Mammary epithelial cell (primary cell): ENCODE results near the gene STAT6.

Source experiments
- EZH2 ChIP-seq: IDR thresholded peaks from 2 replicates; pipeline ENCODE4 v1.6.1; 2012; ENCODE audit warnings: low read length, inconsistent platforms, borderline replicate concordance
- TF ChIP-seq, protein P1 (sequence below), 2 donors: IDR thresholded peaks in 1 of 2; conservative IDR thresholded peaks in 1 of 2; 2 replicates each; pipeline ENCODE4 v1.5.1; 2011 to 2012; ENCODE audit warnings: inconsistent platforms in 2 of 2, low read length in 2 of 2, mild to moderate bottlenecking in 2 of 2, control low read depth in 1 of 2, low read depth in 1 of 2; ENCODE audit not compliant: insufficient read depth in 1 of 2; ENCODE audit errors: extremely low read depth in 1 of 2

DNA sequence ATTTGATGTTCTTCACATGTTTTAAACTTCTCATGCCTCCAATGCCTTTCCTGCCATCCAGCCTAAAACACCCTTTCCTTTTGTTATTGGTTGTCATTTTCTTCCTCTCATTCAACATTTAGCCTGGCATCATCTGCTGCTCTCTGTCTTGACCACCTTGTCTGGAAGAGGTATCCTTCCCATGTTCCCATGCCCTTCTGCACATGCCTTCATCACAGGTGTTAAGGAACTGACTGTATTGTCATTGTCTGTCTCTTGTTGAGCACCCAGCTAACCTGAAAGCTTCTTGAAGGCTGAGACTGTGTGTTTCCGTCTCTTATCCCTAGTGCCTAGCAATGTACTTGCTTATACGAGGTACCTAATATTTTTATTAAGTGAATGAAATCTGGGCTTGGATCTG lies 12.7 kb upstream of the STAT6 start:
- no peak for TF ChIP-seq EZH2
- TF ChIP-seq, protein P1, sequence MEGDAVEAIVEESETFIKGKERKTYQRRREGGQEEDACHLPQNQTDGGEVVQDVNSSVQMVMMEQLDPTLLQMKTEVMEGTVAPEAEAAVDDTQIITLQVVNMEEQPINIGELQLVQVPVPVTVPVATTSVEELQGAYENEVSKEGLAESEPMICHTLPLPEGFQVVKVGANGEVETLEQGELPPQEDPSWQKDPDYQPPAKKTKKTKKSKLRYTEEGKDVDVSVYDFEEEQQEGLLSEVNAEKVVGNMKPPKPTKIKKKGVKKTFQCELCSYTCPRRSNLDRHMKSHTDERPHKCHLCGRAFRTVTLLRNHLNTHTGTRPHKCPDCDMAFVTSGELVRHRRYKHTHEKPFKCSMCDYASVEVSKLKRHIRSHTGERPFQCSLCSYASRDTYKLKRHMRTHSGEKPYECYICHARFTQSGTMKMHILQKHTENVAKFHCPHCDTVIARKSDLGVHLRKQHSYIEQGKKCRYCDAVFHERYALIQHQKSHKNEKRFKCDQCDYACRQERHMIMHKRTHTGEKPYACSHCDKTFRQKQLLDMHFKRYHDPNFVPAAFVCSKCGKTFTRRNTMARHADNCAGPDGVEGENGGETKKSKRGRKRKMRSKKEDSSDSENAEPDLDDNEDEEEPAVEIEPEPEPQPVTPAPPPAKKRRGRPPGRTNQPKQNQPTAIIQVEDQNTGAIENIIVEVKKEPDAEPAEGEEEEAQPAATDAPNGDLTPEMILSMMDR (conservative IDR thresholded peaks at IDR 0.05 in 1 of 2, IDR thresholded peaks at IDR 0.05 in 1 of 2; ENCODE audit: extremely low read depth in 1 of 2, insufficient read depth in 1 of 2, low read depth in 1 of 2, low read length in 2 of 2): no peak
